ENCODE data around the gene RETREG1. TPM values are rescaled to one million over a fixed set of nuclear protein-coding genes. Genes with fewer than 3 reads are reported as not detected.

RETREG1 gene
- total RNA-seq (2022; extraction: Qiagen RNA extraction) = 1.9 to 3.8 TPM (median 2.8 TPM) in 5 replicates

GRCh38 chr5:16616536-16617273 lies at the start of gene RETREG1:
TSS of gene RETREG1 (minus strand) at chr5:16616997. CDS start at chr5:16616971, 26 bp downstream.

GRCh38 chr5:16465544-16466432 lies 151.0 kb downstream of the RETREG1 start, which contains the start of gene ZNF622:
TSS of gene ZNF622 (minus strand) at chr5:16465800. CDS start at chr5:16465665, 135 bp downstream.

Other genes with a start within 250 kb of the RETREG1 start
- 42.3 to 49.8 TPM (median 46.8 TPM) in 5 replicates for gene ZNF622, start 151.2 kb downstream of the RETREG1 start, total RNA-seq (2022; extraction: Qiagen RNA extraction)